OCI-LY7 (cell line): ENCODE results near the gene SMAP2. TPM values are rescaled to one million over a fixed set of nuclear protein-coding genes. Genes with fewer than 3 reads are reported as not detected.

Experiments used
- BruUV-seq: library from RNA; stranded (reverse); fragments of 400-500 nt; replicated peaks from 2 replicates; lab custom pipeline; 2021; lab: Mats Ljungman, UMichigan
- CTCF ChIA-PET: fragments of 300-600 bp; sonication (Branson Sonifier 250); formaldehyde crosslinking; loops from one replicate; lab custom pipeline; 2022; ENCODE audit warnings: antibody characterized with exemption; ENCODE audit not compliant: unreplicated experiment; lab: Charles Lee
- POLR2A ChIA-PET: fragments of 300-600 bp; sonication (Branson Sonifier 250); formaldehyde crosslinking; loops from one replicate; lab custom pipeline; 2022; ENCODE audit warnings: antibody characterized with exemption; lab: Charles Lee
- DNase-seq: peaks from one replicate; pipeline ENCODE4 v3.0.0-alpha.2; 2015; ENCODE audit warnings: low spot score
- H2AFZ ChIP-seq: fragments of 200-600 bp; sonication (generic), shearing (Covaris generic); 2 replicates; pipeline ENCODE4 v1.6.1; 2014; ENCODE audit warnings: mild to moderate bottlenecking, antibody characterized with exemption, low read length, moderate library complexity
- H3K27ac ChIP-seq: fragments of 200-600 bp; sonication (generic); 2 replicates; pipeline ENCODE4 v1.5.1; 2014; ENCODE audit warnings: mixed run types, low read depth, mild to moderate bottlenecking, moderate library complexity, low read length, inconsistent platforms; ENCODE audit not compliant: poor library complexity, severe bottlenecking
- H3K36me3 ChIP-seq: fragments of 200-600 bp; sonication (generic); 2 replicates; pipeline ENCODE4 v1.6.1; 2014; ENCODE audit warnings: mild to moderate bottlenecking, antibody characterized with exemption, low read length, moderate library complexity, mixed read lengths; ENCODE audit not compliant: insufficient read depth
- H3K4me1 ChIP-seq: fragments of 200-600 bp; sonication (generic); 2 replicates; pipeline ENCODE4 v1.5.1; 2014; ENCODE audit warnings: mild to moderate bottlenecking, low read length; ENCODE audit not compliant: insufficient read depth, poor library complexity, severe bottlenecking
- H3K4me2 ChIP-seq: fragments of 200-600 bp; sonication (generic); 2 replicates; pipeline ENCODE4 v1.6.1; 2014; ENCODE audit warnings: mild to moderate bottlenecking, low read length
- H3K4me3 ChIP-seq: fragments of 200-600 bp; sonication (generic); 2 replicates; pipeline ENCODE4 v1.5.1; 2014; ENCODE audit warnings: mild to moderate bottlenecking, low read depth, low read length; ENCODE audit not compliant: poor library complexity, severe bottlenecking
- H3K79me2 ChIP-seq: fragments of 200-600 bp; sonication (generic); 2 replicates; pipeline ENCODE4 v1.6.1; 2016; ENCODE audit warnings: low read depth, mild to moderate bottlenecking, low read length, moderate library complexity, mixed read lengths; ENCODE audit not compliant: insufficient read depth
- H3K9me2 ChIP-seq: fragments of 200-600 bp; sonication (generic); 2 replicates; pipeline ENCODE4 v1.6.1; 2016; ENCODE audit warnings: mild to moderate bottlenecking, low read length, mixed read lengths; ENCODE audit not compliant: insufficient read depth
- H3K9me3 ChIP-seq: fragments of 200-600 bp; sonication (generic); 2 replicates; pipeline ENCODE4 v1.6.1; 2014; ENCODE audit warnings: mild to moderate bottlenecking, mixed run types, low read length, mixed read lengths
- H4K20me1 ChIP-seq: fragments of 200-600 bp; sonication (generic); 2 replicates; pipeline ENCODE4 v1.6.1; 2014; ENCODE audit warnings: mild to moderate bottlenecking, antibody characterized with exemption, low read length, moderate library complexity, mixed read lengths; ENCODE audit not compliant: insufficient read depth
- EZH2phosphoT487 ChIP-seq: fragments of 200-600 bp; sonication (generic); IDR thresholded peaks from 2 replicates; pipeline ENCODE4 v1.6.1; 2018; ENCODE audit warnings: low read depth, borderline replicate concordance, mild to moderate bottlenecking, mixed run types, antibody characterized with exemption, low read length, moderate library complexity, mixed read lengths
- intact Hi-C: fragments of 100-400 bp; cut with micrococcal nuclease; formaldehyde crosslinking; loops from one replicate; pipeline ENCODE4 v1.10.0; 2022; ENCODE audit not compliant: unreplicated experiment
- total RNA-seq, 2 experiments: library from RNA; depleted of rRNA in 1 of 2; stranded (reverse); fragments of >200 nt in 1 of 2; shearing (Covaris generic) in 1 of 2; gene quantifications; 2 replicates each; pipeline ENCODE4 v1.2.3, GENCODE V29; 2014 to 2022
- TF ChIP-seq, protein P1 (sequence below): fragments of 200-600 bp; sonication (generic); conservative IDR thresholded peaks from 2 replicates; pipeline ENCODE4 v1.5.1; 2014; ENCODE audit warnings: mild to moderate bottlenecking, antibody characterized with exemption, low read length, moderate library complexity, mixed read lengths

The SMAP2 gene
- total RNA-seq, 2 experiments from 2014 or later = 50.3 to 105 TPM

DNA sequence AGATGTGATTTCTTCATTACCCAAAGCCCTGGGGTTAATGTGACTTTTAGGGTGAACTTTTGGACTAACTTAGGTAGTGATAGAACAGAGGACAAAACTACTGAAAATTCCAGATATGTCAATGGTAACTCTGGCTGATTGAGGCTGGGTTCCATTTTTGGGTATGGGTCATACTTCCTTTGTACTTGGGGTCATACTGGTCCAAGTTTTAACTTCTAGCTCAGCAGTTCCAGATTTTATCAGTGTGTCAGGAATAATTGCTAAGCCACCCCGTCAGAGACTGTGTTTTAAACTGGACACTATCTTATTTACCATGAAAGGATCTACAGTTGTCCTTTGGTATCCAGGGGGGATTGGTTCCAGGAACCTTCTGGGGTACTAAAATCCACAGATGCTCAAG, 4.0 kb downstream of the SMAP2 start:
- ChIA-PET POLR2A (interaction anchor here (0.6 to 1.9 kb wide), 5 partner anchors 8 to 62 kb away, joined by 3 to 7 read pairs (median 4); no protein-coding TSS in a partner anchor), CTCF (no interaction called here)
- intact Hi-C loops = no loop called here
- peaks cover 30% of the 10 kb centered on the region for H3K36me3 ChIP-seq
- no peak overlapping the region for H2AFZ ChIP-seq
- peak overlapping the region; percentile 45 for H3K4me2 ChIP-seq
- H3K4me1 ChIP-seq = peaks cover 79% of the 10 kb centered on the region
- no peak overlapping the region for H3K4me3 ChIP-seq
- H3K79me2 ChIP-seq = peaks cover 89% of the 10 kb centered on the region
- no TSS peak for BruUV-seq
- H4K20me1 ChIP-seq = no peaks in the 10 kb centered on the region
- H3K9me3 ChIP-seq = no peaks in the 10 kb centered on the region
- DNase-seq = no peak
- no peaks in the 10 kb centered on the region for H3K9me2 ChIP-seq
- H3K27ac ChIP-seq = peak overlapping the region; percentile 38
- TF ChIP-seq, protein P1, sequence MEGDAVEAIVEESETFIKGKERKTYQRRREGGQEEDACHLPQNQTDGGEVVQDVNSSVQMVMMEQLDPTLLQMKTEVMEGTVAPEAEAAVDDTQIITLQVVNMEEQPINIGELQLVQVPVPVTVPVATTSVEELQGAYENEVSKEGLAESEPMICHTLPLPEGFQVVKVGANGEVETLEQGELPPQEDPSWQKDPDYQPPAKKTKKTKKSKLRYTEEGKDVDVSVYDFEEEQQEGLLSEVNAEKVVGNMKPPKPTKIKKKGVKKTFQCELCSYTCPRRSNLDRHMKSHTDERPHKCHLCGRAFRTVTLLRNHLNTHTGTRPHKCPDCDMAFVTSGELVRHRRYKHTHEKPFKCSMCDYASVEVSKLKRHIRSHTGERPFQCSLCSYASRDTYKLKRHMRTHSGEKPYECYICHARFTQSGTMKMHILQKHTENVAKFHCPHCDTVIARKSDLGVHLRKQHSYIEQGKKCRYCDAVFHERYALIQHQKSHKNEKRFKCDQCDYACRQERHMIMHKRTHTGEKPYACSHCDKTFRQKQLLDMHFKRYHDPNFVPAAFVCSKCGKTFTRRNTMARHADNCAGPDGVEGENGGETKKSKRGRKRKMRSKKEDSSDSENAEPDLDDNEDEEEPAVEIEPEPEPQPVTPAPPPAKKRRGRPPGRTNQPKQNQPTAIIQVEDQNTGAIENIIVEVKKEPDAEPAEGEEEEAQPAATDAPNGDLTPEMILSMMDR = no peak
- TF ChIP-seq EZH2phosphoT487 = no peak

DNA sequence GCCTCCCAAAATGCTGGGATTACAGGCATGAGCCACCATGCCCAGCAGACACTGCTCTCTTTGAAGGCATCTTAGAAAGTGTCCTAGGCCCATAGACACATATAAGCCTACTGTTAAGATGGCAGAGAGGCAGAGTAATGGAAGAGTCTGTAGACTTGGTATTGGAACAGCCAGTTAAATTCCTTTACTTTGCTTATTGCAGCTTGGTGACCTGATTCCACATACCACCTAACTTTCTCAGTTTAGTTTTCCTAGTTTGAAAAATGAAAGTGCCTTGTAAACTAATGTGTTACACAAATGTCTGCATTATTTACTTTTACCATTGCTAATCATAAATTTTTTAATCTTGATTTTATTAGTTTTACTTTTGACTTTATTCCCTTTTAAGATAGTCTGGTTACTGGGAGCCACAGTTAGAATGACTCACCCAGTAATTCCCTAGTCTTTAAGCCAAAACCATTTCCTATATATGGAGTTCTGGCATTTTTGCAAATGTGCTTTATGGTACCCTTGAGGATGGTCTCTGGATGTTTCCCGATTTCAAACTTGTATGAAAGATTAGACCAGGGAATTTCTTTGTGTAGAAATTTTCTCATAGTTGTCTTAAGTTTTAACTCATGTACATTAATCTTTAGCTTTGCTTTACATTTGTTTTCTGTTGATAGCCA, 6.4 kb downstream of the SMAP2 start:
- Histone ChIP-seq H3K9me2 (no peaks in the 10 kb centered on the region), H4K20me1 (no peaks in the 10 kb centered on the region), H3K4me2 (peak overlapping the region; percentile 84), H3K36me3 (peaks cover 44% of the 10 kb centered on the region), H2AFZ (no peak overlapping the region), H3K9me3 (no peaks in the 10 kb centered on the region), H3K4me3 (peak overlapping the region; percentile 66), H3K27ac (peak overlapping the region; percentile 97), H3K4me1 (peaks cover 94% of the 10 kb centered on the region), H3K79me2 (peaks cover 100% of the 10 kb centered on the region)
- DNase-seq = no peak
- BruUV-seq = no TSS peak
- CTCF ChIA-PET = no interaction called here
- intact Hi-C loops = loop anchor here (10.0 kb wide), 1 partner anchor 315 kb away; the partner anchor contains the start of gene NFYC
- POLR2A ChIA-PET = interaction anchor here (0.7 to 8.5 kb wide), 5 partner anchors 13 to 230 kb away, joined by 3 to 89 read pairs (median 3); partner anchors contain the start of gene ZFP69B
- TF ChIP-seq, protein P1 = no peak
- no peak for TF ChIP-seq EZH2phosphoT487

DNA sequence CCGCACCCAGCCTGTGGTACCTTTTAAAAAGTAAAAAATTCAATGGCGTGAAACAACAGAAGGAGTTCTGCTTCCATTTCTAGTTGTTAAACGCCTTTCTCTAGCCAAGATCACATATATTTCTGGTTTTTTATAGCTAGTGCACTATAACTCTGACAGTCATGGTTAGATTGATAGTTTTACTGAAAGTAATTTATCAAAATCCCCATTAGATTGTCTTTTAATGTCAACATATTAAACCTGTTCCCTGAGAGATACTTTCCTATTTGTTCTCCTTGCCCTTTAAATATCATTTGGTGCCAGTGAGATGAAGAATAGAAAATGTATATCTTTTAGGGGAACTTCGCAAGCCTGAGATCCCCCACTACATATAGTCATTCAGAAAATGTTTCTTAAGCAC, 7.3 kb downstream of the SMAP2 start:
- ChIA-PET POLR2A (interaction anchor here (0.9 to 8.5 kb wide), 3 partner anchors 7 to 70 kb away, joined by 5 to 89 read pairs (median 5); partner anchors contain the start of genes SMAP2 and ZFP69B), CTCF (interaction anchor here (1.0 to 1.2 kb wide), 2 partner anchors 9 to 17 kb away, joined by 3 read pairs; no protein-coding TSS in a partner anchor)
- peak overlapping the region; percentile 97 for H3K27ac ChIP-seq
- H3K9me3 ChIP-seq = no peaks in the 10 kb centered on the region
- intact Hi-C loops = loop anchor here (10.0 kb wide), 1 partner anchor 314 kb away; the partner anchor contains the start of gene NFYC
- no peak for DNase-seq
- H2AFZ ChIP-seq = no peak overlapping the region
- peaks cover 98% of the 10 kb centered on the region for H3K4me1 ChIP-seq
- H4K20me1 ChIP-seq = no peaks in the 10 kb centered on the region
- peak overlapping the region; percentile 66 for H3K4me3 ChIP-seq
- H3K36me3 ChIP-seq = peaks cover 45% of the 10 kb centered on the region
- no peaks in the 10 kb centered on the region for H3K9me2 ChIP-seq
- peak overlapping the region; percentile 84 for H3K4me2 ChIP-seq
- BruUV-seq = no TSS peak
- peaks cover 94% of the 10 kb centered on the region for H3K79me2 ChIP-seq
- no peak for TF ChIP-seq EZH2phosphoT487
- TF ChIP-seq, protein P1 = no peak
